ENCODE data around the gene NHSL2.
"Not testable (repeated sequence)": the region's sequence is repeated elsewhere in the genome, so short reads cannot be mapped to it uniquely, and the experiment has no call there.

NHSL2 gene

GRCh38 chrX:72043636-72044035, 133.0 kb downstream of the NHSL2 start:
- no peak for DNase-seq (ENCODE audit: low spot score)

DNA sequence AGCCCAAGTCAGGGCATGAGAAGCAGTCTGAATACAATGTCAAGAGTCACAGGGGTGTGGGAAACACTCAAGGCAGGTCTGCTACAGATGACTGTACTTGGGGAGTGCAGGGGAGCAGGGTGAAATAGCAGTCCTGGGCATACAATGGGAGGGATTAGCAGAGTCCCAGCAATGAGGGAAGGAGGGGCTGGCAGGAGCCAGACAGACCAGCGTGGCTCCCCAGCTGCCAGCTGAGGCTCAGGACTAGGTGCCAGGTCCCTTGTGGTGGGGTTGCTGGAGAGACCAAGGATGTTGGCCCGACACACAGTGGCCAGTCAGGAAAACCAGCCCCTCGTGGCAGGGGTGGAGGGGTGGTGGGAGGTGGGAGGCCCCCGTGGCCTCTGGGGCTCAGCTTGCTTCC, 134.5 kb downstream of the NHSL2 start:
- no peak for DNase-seq (ENCODE audit: low spot score)

- DNase-seq (ENCODE audit: low spot score), result no peak
Measured at GRCh38 chrX:72045552-72046277, 135.1 kb downstream of the NHSL2 start.

DNA sequence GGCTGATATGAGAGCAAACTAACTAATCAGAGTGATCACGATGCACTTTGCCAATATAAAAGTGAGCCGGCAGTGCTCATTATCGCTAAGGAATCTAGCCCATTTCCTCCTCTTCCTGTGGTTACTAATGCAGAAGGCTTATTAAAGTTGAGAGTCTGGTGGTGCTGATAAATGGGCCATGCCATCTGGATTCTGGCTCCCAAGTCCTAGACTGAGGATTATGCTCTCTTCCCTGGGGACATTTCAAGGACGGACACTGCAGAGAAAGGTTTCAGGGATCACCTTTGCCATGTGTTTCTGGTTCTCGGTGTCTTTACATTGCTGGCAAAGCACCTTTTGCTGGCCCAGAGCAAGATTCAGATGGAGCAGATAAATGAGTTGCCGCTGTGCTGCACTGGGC, 135.8 kb downstream of the NHSL2 start:
- DNase-seq (ENCODE audit: low spot score), result no peak

- DNase-seq (ENCODE audit: low spot score), result no peak
Measured at GRCh38 chrX:72048510-72049455, 138.1 kb downstream of the NHSL2 start.

- peak; percentile 36 for DNase-seq (ENCODE audit: low spot score)
Measured at GRCh38 chrX:72050011-72050410, 139.4 kb downstream of the NHSL2 start.

DNA sequence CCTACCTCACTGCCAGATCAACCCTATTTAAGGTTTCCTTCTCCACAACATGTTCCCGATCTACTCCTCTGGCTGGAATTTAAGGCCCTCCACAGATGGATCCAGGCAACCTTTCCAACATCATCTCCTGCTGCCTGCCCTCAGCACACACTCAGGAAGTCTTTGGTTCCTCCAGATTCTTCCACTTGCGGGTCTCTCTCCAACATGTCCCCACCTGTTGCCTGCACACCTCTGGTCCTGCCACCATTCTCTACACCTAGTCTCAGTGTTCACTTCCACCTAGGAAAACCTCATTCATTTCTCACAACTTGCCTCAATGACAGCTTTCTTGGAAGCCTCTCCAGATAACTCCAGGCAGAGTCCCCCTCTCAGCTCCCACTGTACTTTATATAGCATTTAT, 140.9 kb downstream of the NHSL2 start:
- DNase-seq (ENCODE audit: low spot score), result no peak

DNA sequence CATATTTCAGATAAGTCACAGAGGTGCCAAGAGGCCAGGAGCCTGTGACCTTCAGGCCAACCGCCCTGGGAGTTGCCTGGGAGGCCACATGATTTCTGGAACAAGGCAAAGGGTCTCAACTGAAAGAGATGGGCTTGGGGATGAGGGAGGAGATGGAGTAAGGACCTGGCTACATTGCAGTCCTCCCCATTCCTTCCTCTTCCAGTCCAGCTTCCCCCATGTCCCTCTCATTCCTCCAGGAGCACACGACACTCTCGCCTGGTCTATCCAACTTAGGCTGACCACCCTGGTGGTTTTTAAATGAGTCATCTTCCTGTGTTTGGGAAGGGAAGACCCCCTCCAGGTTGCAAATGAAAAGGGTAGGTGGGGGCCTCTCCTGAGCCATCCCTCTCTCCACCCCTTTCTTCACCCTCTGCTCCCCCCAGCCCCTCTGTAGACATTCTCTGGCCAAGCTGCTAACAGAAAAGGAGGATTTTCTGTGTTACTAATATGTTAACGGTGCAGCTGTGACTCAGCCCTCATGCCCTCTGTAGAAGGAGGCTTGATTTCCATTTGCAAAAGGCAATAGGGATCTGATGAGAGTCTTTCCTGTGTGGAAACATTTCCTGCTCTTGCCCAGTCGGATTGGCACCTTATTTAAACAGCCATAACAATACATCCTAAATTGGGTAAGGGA, 141.9 kb downstream of the NHSL2 start:
- peak; percentile 19 for DNase-seq (ENCODE audit: low spot score)

DNA sequence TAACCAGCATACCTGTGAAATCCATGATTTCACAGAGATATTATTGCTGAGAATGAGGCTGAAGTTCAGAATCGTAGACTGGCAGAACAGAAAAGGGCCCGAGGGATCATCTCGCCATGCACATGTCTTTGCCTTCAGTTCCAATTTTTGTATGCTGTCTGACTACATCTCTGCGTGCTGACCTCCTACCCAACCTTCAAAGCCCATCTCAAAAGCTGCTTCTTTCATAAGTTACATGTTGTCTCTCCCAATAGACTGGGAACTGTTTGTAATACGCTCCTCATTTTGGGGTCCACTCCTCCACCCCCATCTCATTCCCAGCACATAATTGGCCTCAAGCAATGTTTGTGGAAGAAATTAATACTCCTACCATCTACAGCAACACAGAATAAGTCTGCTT, 142.9 kb downstream of the NHSL2 start:
- no peak for DNase-seq (ENCODE audit: low spot score)

- DNase-seq (ENCODE audit: low spot score), result no peak
Measured at GRCh38 chrX:72054779-72055489, 144.3 kb downstream of the NHSL2 start.

DNA sequence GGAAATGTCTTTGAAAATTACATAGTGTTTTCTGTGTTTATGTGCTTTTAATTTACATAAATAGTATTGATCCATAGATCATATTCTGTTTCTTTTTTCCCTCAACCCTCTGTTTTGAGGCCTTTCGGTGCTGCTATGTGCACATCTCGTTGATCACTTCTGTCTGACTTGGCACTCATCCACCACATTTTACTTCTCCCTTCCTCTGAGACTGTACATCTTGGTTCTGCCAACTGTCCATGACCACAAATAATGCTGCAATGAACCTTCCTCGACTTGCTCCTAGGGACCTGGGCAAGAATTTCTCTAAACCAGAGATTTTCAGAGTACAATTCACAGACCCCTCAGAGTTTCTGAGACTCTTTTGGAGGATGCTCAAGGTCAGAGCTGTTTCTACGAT, 146.7 kb downstream of the NHSL2 start:
- no peak for DNase-seq (ENCODE audit: low spot score)

GRCh38 chrX:72057849-72058248, 147.2 kb downstream of the NHSL2 start:
- DNase-seq (ENCODE audit: low spot score), result no peak

- DNase-seq (ENCODE audit: low spot score), result not testable (repeated sequence)
Measured at GRCh38 chrX:72058346-72058745, 147.7 kb downstream of the NHSL2 start.

- DNase-seq (ENCODE audit: low spot score), result no peak
Measured at GRCh38 chrX:72060196-72060920, 149.7 kb downstream of the NHSL2 start.

GRCh38 chrX:72060921-72061490, 150.4 kb downstream of the NHSL2 start:
- no peak for DNase-seq (ENCODE audit: low spot score)

- DNase-seq (ENCODE audit: low spot score), result no peak
Measured at GRCh38 chrX:72062916-72063315, 152.3 kb downstream of the NHSL2 start.

GRCh38 chrX:72069350-72070160, 158.9 kb downstream of the NHSL2 start:
- no peak for DNase-seq (ENCODE audit: low spot score)

- DNase-seq (ENCODE audit: low spot score), result no peak
Measured at GRCh38 chrX:72071213-72071612, 160.6 kb downstream of the NHSL2 start.

GRCh38 chrX:72073633-72074032, 163.0 kb downstream of the NHSL2 start:
- no peak for DNase-seq (ENCODE audit: low spot score)

DNA sequence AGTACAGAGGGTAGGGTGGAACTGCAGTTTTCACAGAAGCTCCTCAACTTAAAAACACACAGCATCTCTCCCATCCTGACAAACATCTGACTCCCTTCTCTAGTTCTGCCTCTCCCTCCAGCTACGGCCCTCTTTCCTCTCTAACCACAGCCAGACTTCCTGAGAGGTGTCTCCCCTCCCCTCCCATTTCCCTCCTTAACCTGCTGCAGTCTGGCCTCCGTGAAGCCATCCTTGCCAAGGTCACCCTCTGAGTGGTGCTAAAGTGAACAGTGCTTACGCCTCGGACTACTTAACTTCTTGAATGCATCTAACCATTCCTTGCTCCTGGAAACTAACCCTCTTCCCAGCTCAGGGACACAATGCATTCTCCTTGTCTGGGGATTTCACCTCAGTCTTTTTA, 167.8 kb downstream of the NHSL2 start:
- no peak for DNase-seq (ENCODE audit: low spot score)

All from GM03348 (cell line).